Peyer's patch (tissue), 4 donors: ENCODE measurements around the gene ACTR3C. TPM values are rescaled to one million over a fixed set of nuclear protein-coding genes. Genes with fewer than 3 reads are reported as not detected.
A peak's percentile ranks its signal among the peaks of the same experiment; 100 is the strongest.
"Not testable (repeated sequence)": the region's sequence is repeated elsewhere in the genome, so short reads cannot be mapped to it uniquely, and the experiment has no call there.

Experiments
- DNase-seq, 3 donors: peaks; one replicate each; pipeline ENCODE4 v3.0.0-alpha.2; 2017 to 2019
- H3K27ac ChIP-seq, 4 donors: fragments of 200-600 bp; sonication (generic); one replicate each; pipeline ENCODE4 v1.5.1; 2016 to 2019
- H3K27me3 ChIP-seq, 2 donors: fragments of 200-600 bp; sonication (generic); one replicate each; pipeline ENCODE4 v1.5.1; 2019
- H3K36me3 ChIP-seq, 3 donors: fragments of 200-600 bp; sonication (generic); one replicate each; pipeline ENCODE4 v1.5.1; 2016 to 2019
- H3K4me1 ChIP-seq, 4 donors: fragments of 200-600 bp; sonication (generic); one replicate each; pipeline ENCODE4 v1.5.1; 2016 to 2019
- H3K4me3 ChIP-seq, 4 donors: fragments of 200-600 bp; sonication (generic); 1 replicate in 3 of 4; 2 replicates in 1 of 4; pipeline ENCODE4 v1.5.1; 2016 to 2019; ENCODE audit warnings: mild to moderate bottlenecking in 1 of 4
- H3K9me3 ChIP-seq, 4 donors: fragments of 200-600 bp; sonication (generic); one replicate each; pipeline ENCODE4 v1.5.1; 2016 to 2019; ENCODE audit warnings: mild to moderate bottlenecking in 1 of 4
- POLR2A ChIP-seq, 2 donors: fragments of 450-650 bp; IDR thresholded peaks; one replicate each; pipeline ENCODE4 v1.5.1; 2017; ENCODE audit warnings: antibody characterized with exemption in 2 of 2, mild to moderate bottlenecking in 2 of 2, moderate library complexity in 2 of 2
- total RNA-seq, 4 donors: library from RNA; depleted of rRNA; stranded (reverse); fragments of >200 nt; gene quantifications; one replicate each; pipeline ENCODE4 v1.1.0, GENCODE V29; 2016
- TF ChIP-seq, protein P1 (sequence below), 6 experiments: fragments of 450-650 bp in 4 of 6; fragments of 200-600 bp in 2 of 6; sonication (generic) in 1 of 6; IDR thresholded peaks; one replicate each; pipeline ENCODE4 v1.5.1; 2017 to 2019; ENCODE audit warnings: antibody characterized with exemption in 6 of 6, mild to moderate bottlenecking in 3 of 6, moderate library complexity in 1 of 6

The ACTR3C gene
- total RNA-seq, 4 donors from 2014 or later = 34.5 to 70.4 (median 56.8) TPM

DNA sequence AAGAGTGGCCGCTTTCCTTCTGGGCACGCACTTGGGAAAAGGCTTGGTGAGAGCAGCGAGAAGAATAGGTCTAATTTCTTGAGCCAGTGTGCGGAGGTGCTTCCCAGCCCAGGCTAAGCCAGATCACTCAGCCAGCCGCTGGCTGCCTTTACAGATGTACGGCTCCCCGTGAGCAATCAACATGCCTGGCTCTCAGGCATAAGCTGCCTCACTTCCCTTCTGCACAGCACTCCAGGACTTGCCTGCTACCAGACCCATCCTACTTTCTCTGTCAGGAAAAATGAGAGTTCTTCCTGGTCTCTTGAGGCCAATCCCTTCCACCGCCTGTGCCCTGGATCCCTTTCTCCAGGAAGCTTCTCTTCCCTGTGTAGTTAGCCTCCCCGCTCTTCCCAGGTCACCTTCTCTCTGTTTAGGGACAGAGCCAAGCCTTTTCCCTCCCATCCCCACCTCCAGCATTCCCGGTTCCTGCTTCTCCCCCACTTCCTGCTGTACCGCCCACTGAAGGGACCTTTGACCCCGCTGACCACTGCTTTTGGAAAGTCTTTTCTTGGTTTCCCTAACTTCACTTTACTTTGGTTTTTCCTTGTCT lies 1.1 kb upstream of the ACTR3C start:
- Histone ChIP-seq H3K36me3 (peaks cover 0 to 11% (median 0%) of the 10 kb centered on the region in 3 donors), H3K27me3 (no peaks in the 10 kb centered on the region), H3K4me1 (peaks cover 0 to 27% (median 8%) of the 10 kb centered on the region in 4 donors), H3K27ac (peak overlapping the region; percentile 56 to 93 (median 88)), H3K4me3 (peak overlapping the region in 3 of 4 donors; percentile 62 to 89 (median 84)), H3K9me3 (no peaks in the 10 kb centered on the region)
- no peak for TF ChIP-seq POLR2A (IDR thresholded peaks at IDR 0.05)
- TF ChIP-seq, protein P1, sequence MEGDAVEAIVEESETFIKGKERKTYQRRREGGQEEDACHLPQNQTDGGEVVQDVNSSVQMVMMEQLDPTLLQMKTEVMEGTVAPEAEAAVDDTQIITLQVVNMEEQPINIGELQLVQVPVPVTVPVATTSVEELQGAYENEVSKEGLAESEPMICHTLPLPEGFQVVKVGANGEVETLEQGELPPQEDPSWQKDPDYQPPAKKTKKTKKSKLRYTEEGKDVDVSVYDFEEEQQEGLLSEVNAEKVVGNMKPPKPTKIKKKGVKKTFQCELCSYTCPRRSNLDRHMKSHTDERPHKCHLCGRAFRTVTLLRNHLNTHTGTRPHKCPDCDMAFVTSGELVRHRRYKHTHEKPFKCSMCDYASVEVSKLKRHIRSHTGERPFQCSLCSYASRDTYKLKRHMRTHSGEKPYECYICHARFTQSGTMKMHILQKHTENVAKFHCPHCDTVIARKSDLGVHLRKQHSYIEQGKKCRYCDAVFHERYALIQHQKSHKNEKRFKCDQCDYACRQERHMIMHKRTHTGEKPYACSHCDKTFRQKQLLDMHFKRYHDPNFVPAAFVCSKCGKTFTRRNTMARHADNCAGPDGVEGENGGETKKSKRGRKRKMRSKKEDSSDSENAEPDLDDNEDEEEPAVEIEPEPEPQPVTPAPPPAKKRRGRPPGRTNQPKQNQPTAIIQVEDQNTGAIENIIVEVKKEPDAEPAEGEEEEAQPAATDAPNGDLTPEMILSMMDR (IDR thresholded peaks at IDR 0.05) = no peak
- DNase-seq = no peak

DNA sequence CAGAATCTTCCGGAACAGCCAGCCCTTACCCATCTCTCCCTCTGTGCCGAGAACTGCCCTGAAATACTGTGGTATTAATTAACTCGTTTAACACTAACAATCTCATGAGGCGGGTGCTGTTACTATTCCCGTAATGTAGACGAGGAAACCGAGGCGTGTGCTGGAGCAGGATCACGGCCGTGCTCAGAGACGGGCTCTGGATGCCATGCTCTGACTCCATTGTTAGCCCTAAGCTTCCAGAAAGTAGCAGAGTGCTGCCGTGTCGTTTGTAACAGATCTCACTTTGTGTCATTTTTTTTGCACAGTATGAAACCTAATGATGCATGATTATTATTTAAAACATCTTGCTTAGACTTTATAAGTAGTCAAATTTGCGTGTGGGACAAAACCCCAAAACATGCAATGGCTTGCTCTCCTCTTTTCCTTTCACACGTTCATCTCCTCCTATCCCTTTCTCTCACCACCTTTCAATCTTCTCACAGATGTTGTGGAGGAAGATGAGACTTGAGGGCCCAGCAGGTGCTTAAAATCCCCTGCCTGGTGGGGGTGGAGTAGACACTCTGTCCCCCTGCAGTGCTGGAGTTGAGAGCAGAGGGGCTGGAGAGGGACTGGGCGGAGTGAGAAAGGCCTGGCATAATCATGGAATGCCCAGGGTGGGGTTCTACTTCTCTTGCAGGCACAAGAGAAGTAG lies 482 bp upstream of the ACTR3C start:
- Histone ChIP-seq H3K9me3 (no peaks in the 10 kb centered on the region), H3K36me3 (peaks cover 0 to 4% (median 0%) of the 10 kb centered on the region in 3 donors), H3K27me3 (no peaks in the 10 kb centered on the region), H3K4me3 (peak overlapping the region; percentile 61 to 89 (median 73)), H3K27ac (peak overlapping the region; percentile 86 to 93 (median 90)), H3K4me1 (peaks cover 0 to 27% (median 8%) of the 10 kb centered on the region in 4 donors)
- TF ChIP-seq POLR2A (IDR thresholded peaks at IDR 0.05) = no peak
- TF ChIP-seq, protein P1 (IDR thresholded peaks at IDR 0.05) = no peak
- DNase-seq = no peak

DNA sequence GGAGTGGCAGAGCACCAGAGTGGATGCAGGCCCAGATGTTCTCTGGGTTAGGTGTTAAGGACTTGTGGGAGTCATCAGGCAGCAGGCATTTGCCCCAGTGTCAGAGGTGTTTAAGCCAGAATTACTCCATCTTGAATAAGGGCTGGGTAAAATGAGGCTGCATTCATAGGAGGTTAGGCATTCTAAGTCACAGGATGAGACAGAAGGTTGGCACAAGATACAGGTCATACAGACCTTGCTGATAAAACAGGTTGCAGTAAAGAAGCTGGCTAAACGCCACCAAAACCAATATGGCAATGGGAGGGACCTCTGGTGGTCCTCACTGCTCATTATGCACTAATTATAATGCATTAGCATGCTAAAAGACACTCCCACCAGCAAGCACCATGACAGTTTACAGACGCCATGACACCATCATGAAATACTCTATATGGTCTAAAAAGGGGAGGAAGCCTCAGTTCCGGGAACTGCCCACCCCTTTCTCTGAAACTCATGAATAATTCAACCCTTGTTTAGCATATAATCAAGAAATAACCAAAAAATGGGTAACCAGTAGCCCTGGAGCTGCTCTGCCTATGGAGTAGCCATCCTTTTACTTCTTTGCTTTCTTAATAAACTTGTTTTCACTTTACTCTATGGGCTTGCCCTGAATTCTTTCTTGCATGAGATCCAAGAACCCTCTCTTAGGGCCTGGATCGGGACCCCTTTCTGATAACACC lies 1.1 kb downstream of the ACTR3C start:
- TF ChIP-seq POLR2A (IDR thresholded peaks at IDR 0.05) = no peak
- TF ChIP-seq, protein P1 (IDR thresholded peaks at IDR 0.05) = no peak
- peaks cover 0 to 3% (median 0%) of the 10 kb centered on the region in 3 donors for H3K36me3 ChIP-seq
- H3K27me3 ChIP-seq = no peaks in the 10 kb centered on the region
- peaks cover 0 to 27% (median 8%) of the 10 kb centered on the region in 4 donors for H3K4me1 ChIP-seq
- H3K27ac ChIP-seq = peak overlapping the region; percentile 86 to 93 (median 90)
- peak overlapping the region; percentile 61 to 89 (median 73) for H3K4me3 ChIP-seq
- H3K9me3 ChIP-seq = no peaks in the 10 kb centered on the region
- DNase-seq = no peak

DNA sequence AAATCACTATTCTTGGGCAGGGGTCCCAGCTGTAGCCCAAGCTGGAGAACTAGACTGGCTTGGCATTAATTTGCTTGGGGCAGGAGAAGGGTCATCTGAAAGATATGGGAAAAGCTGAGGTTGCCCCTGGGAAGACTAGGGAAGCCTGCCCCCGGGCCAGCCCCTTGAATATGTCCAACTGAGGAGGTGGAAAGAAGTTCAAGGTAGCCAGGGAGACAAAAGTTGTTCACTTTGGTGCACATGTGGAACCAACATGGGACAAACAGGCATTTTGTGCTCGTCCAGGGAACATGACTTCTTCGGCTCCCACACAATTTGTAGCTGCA lies 1.6 kb downstream of the ACTR3C start:
- Histone ChIP-seq H3K4me1 (peaks cover 0 to 27% (median 8%) of the 10 kb centered on the region in 4 donors), H3K36me3 (no peaks in the 10 kb centered on the region), H3K27ac (no peak overlapping the region), H3K9me3 (no peaks in the 10 kb centered on the region), H3K27me3 (no peaks in the 10 kb centered on the region), H3K4me3 (peak overlapping the region in 1 of 4 donors; percentile 84)
- no peak for DNase-seq
- TF ChIP-seq, protein P1 (IDR thresholded peaks at IDR 0.05) = no peak
- no peak for TF ChIP-seq POLR2A (IDR thresholded peaks at IDR 0.05)

DNA sequence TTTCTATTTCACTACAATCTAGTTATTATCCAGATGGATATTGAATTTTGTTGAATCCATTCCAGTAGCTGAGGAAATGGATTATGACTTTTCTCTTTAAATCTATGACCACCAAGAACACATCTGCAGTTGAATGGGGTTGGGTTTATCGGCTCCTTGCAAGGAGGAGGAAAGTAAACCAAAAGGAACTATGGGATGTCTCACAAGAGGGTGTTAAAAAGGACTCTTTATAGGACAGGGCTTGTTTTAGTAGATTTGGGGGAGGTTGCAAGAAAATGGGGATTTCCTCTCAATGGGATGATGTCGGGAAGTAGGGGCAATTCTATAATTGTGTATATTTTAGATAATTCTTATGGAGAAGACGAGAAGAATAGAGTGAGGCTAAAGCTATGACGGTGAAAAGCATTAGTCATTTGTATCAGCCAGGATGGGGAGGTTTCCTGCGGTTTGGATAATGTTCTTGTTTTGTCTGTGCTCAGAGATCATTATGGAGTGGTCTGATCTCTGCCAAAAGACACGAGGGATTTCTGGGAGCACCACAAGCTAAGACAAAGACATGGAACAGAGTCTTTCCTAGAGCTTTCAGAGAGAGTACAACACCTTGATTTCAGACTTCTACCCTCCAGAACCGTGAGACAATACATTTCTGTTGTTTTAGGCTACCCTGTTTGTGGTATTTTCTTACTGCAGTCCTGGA lies 5.4 kb downstream of the ACTR3C start:
- Histone ChIP-seq H3K27ac (no peak overlapping the region), H3K36me3 (no peaks in the 10 kb centered on the region), H3K9me3 (no peaks in the 10 kb centered on the region), H3K27me3 (no peaks in the 10 kb centered on the region), H3K4me1 (peaks cover 0 to 13% (median 3%) of the 10 kb centered on the region in 4 donors), H3K4me3 (no peak overlapping the region)
- no peak for DNase-seq
- no peak for TF ChIP-seq POLR2A (IDR thresholded peaks at IDR 0.05)
- TF ChIP-seq, protein P1 (IDR thresholded peaks at IDR 0.05) = no peak

GRCh38 chr7:150316987-150317386 lies 6.4 kb downstream of the ACTR3C start:
- DNase-seq, H3K4me1 ChIP-seq, H3K27ac ChIP-seq, H3K27me3 ChIP-seq, H3K4me3 ChIP-seq, H3K36me3 ChIP-seq, H3K9me3 ChIP-seq: not testable (repeated sequence)
